Measurements from ENCODE around the gene THOC2. TPM values are rescaled to one million over a fixed set of nuclear protein-coding genes. Genes with fewer than 3 reads are reported as not detected.
"Not testable (repeated sequence)": the region's sequence is repeated elsewhere in the genome, so short reads cannot be mapped to it uniquely, and the experiment has no call there.

THOC2 gene
- polyA plus RNA-seq, 3 donors = 12.5 to 44.7 (median 21.4) TPM

DNA sequence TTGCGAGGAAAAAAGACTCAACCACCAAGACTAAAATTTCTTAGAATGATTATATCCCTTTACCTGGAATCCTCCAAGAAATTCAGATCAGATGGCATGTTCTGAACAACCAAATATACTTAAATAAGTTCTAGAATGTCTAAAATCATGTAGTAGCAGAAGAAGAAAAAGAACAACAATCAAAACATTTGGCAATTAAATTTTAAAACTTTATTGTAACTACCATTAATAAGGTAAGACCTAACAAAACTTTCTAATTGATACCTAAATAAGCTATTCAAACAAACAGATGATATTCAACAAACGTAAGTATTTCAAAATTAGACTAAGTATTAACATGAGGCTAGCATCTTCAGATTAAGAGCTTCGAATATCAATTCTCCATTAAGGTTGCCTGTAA lies 4.3 kb downstream of the THOC2 start:
- Histone ChIP-seq H2AFZ (ENCODE audit: insufficient read depth, low read depth, low read length, poor library complexity, severe bottlenecking) (no peak overlapping the region), H3K4me2 (replicated peaks; ENCODE audit: extremely low read depth, low read length, poor library complexity, severe bottlenecking) (no peak overlapping the region), H3K9me3 (replicated peaks in 1 of 2; ENCODE audit: control insufficient read depth in 1 of 2, insufficient read depth in 1 of 2, low read length in 2 of 2) (no peaks in the 10 kb centered on the region), H3K4me1 (ENCODE audit: control insufficient read depth in 1 of 2, insufficient read depth in 2 of 2, low read length in 2 of 2) (peaks cover 23 to 35% of the 10 kb centered on the region in 2 donors), H4K20me1 (ENCODE audit: insufficient read depth, low read length) (peaks cover 48% of the 10 kb centered on the region), H3K27me3 (ENCODE audit: control insufficient read depth in 2 of 2, insufficient read depth in 2 of 2, low read length in 2 of 2) (no peaks in the 10 kb centered on the region), H3K79me2 (ENCODE audit: insufficient read depth, low read length) (peaks cover 92% of the 10 kb centered on the region), H3K27ac (ENCODE audit: low read depth in 1 of 2, low read length in 2 of 2) (no peak overlapping the region), H3K4me3 (replicated peaks in 1 of 3; ENCODE audit: low read depth in 2 of 3, low read length in 3 of 3) (no peak overlapping the region), H3K36me3 (replicated peaks in 1 of 2; ENCODE audit: control insufficient read depth in 1 of 2, insufficient read depth in 2 of 2, low read length in 2 of 2) (no peaks in the 10 kb centered on the region), H3K9ac (ENCODE audit: insufficient read depth, low read length, poor library complexity, severe bottlenecking) (no peak overlapping the region)
- Mint-ChIP-seq H3K4me3 (no peak overlapping the region), H3K36me3 (peaks cover 0 to 2% of the 10 kb centered on the region in 2 donors), H3K4me1 (peaks cover 43% of the 10 kb centered on the region), H3K9me3 (peaks cover 0 to 12% (median 8%) of the 10 kb centered on the region in 7 donors), H3K27me3 (ENCODE audit: low read depth in 3 of 3) (peaks cover 0 to 2% (median 0%) of the 10 kb centered on the region in 3 donors), H3K27ac (no peak overlapping the region)
- no peak for DNase-seq
- intact Hi-C loops (cut with micrococcal nuclease) = no loop called here
- no CpG with 5 or more reads among the region's 3 CpGs for WGBS (ENCODE audit: insufficient coverage)
- TF ChIP-seq, protein P1, sequence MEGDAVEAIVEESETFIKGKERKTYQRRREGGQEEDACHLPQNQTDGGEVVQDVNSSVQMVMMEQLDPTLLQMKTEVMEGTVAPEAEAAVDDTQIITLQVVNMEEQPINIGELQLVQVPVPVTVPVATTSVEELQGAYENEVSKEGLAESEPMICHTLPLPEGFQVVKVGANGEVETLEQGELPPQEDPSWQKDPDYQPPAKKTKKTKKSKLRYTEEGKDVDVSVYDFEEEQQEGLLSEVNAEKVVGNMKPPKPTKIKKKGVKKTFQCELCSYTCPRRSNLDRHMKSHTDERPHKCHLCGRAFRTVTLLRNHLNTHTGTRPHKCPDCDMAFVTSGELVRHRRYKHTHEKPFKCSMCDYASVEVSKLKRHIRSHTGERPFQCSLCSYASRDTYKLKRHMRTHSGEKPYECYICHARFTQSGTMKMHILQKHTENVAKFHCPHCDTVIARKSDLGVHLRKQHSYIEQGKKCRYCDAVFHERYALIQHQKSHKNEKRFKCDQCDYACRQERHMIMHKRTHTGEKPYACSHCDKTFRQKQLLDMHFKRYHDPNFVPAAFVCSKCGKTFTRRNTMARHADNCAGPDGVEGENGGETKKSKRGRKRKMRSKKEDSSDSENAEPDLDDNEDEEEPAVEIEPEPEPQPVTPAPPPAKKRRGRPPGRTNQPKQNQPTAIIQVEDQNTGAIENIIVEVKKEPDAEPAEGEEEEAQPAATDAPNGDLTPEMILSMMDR (IDR thresholded peaks at IDR 0.05) = no peak

DNA sequence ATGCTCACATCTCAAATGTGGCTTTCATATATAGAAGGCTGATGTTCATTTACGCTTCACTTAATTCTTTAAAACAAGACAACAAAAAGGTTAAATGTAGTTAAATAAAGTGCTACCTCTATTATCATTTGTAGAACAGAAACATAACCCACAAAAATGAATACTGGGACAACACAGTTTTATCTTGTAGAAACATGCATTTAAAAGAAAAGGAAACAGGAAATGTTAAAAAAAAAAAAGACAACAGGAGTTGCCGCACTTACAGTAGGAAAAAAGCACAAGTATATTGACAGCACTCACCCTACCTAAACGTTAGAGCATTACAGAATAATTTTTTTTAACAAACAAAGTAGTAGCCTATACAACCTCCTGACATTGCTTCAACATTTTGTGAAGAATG lies 4.8 kb downstream of the THOC2 start:
- peaks cover 39% of the 10 kb centered on the region for H3K4me1 Mint-ChIP-seq

DNA sequence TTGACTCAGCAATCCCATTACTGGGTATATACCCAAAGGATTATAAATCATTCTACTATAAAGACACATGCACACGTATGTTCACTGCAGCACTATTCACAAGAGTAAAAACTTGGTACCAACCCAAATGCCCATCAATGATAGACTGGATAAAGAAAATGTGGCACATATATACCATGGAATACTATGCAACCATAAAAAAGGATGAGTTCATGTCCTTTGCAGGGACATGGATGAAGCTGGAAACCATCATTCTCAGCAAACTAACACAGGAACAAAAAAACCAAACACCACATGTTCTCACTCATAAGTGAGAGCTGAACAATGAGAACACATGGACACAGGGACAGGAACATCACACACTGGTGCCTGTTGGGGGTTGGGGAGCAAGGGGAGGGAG lies 10.7 kb downstream of the THOC2 start:
- not testable (repeated sequence) for H3K4me3 Mint-ChIP-seq

More for the DNA sequence above, 4.8 kb downstream of the THOC2 start:
- Histone ChIP-seq H3K36me3 (replicated peaks in 1 of 2; ENCODE audit: control insufficient read depth in 1 of 2, insufficient read depth in 2 of 2, low read length in 2 of 2) (no peaks in the 10 kb centered on the region), H3K4me2 (replicated peaks; ENCODE audit: extremely low read depth, low read length, poor library complexity, severe bottlenecking) (no peak overlapping the region), H3K9me3 (replicated peaks in 1 of 2; ENCODE audit: control insufficient read depth in 1 of 2, insufficient read depth in 1 of 2, low read length in 2 of 2) (no peaks in the 10 kb centered on the region), H2AFZ (ENCODE audit: insufficient read depth, low read depth, low read length, poor library complexity, severe bottlenecking) (no peak overlapping the region), H3K9ac (ENCODE audit: insufficient read depth, low read length, poor library complexity, severe bottlenecking) (no peak overlapping the region), H3K79me2 (ENCODE audit: insufficient read depth, low read length) (peaks cover 98% of the 10 kb centered on the region), H3K4me1 (ENCODE audit: control insufficient read depth in 1 of 2, insufficient read depth in 2 of 2, low read length in 2 of 2) (peaks cover 20 to 35% of the 10 kb centered on the region in 2 donors), H3K27ac (ENCODE audit: low read depth in 1 of 2, low read length in 2 of 2) (no peak overlapping the region), H3K27me3 (ENCODE audit: control insufficient read depth in 2 of 2, insufficient read depth in 2 of 2, low read length in 2 of 2) (no peaks in the 10 kb centered on the region), H4K20me1 (ENCODE audit: insufficient read depth, low read length) (peaks cover 53% of the 10 kb centered on the region), H3K4me3 (replicated peaks in 1 of 3; ENCODE audit: low read depth in 2 of 3, low read length in 3 of 3) (no peak overlapping the region)
- peaks cover 0 to 10% (median 6%) of the 10 kb centered on the region in 7 donors for H3K9me3 Mint-ChIP-seq
- intact Hi-C loops (cut with micrococcal nuclease) = no loop called here
- H3K4me3 Mint-ChIP-seq = no peak overlapping the region
- WGBS (ENCODE audit: insufficient coverage) = no CpG with 5 or more reads among the region's 3 CpGs
- peak overlapping the region in 1 of 7 donors; percentile 28 for H3K27ac Mint-ChIP-seq
- peaks cover 0 to 2% (median 0%) of the 10 kb centered on the region in 3 donors for H3K27me3 Mint-ChIP-seq (ENCODE audit: low read depth in 3 of 3)
- TF ChIP-seq, protein P1 (IDR thresholded peaks at IDR 0.05) = no peak
- H3K36me3 Mint-ChIP-seq = peaks cover 0 to 2% of the 10 kb centered on the region in 2 donors
- no peak for DNase-seq

More for the DNA sequence above, 10.7 kb downstream of the THOC2 start:
- H3K9ac ChIP-seq (ENCODE audit: insufficient read depth, low read length, poor library complexity, severe bottlenecking); H3K27ac ChIP-seq (ENCODE audit: low read depth in 1 of 2, low read length in 2 of 2); H3K36me3 Mint-ChIP-seq; H3K4me3 ChIP-seq (replicated peaks in 1 of 3; ENCODE audit: low read depth in 2 of 3, low read length in 3 of 3); H3K27me3 ChIP-seq (ENCODE audit: control insufficient read depth in 2 of 2, insufficient read depth in 2 of 2, low read length in 2 of 2); intact Hi-C loops (cut with micrococcal nuclease); H3K4me2 ChIP-seq (replicated peaks; ENCODE audit: extremely low read depth, low read length, poor library complexity, severe bottlenecking); H2AFZ ChIP-seq (ENCODE audit: insufficient read depth, low read depth, low read length, poor library complexity, severe bottlenecking); DNase-seq; H3K9me3 ChIP-seq (replicated peaks in 1 of 2; ENCODE audit: control insufficient read depth in 1 of 2, insufficient read depth in 1 of 2, low read length in 2 of 2); H3K27me3 Mint-ChIP-seq (ENCODE audit: low read depth in 3 of 3); H3K9me3 Mint-ChIP-seq; H3K27ac Mint-ChIP-seq; H3K36me3 ChIP-seq (replicated peaks in 1 of 2; ENCODE audit: control insufficient read depth in 1 of 2, insufficient read depth in 2 of 2, low read length in 2 of 2): not testable (repeated sequence)
- no CpG with 5 or more reads among the region's 1 CpG for WGBS (ENCODE audit: insufficient coverage)
- H3K79me2 ChIP-seq (ENCODE audit: insufficient read depth, low read length) = peaks cover 97% of the 10 kb centered on the region
- H3K4me1 Mint-ChIP-seq = peaks cover 20% of the 10 kb centered on the region
- H4K20me1 ChIP-seq (ENCODE audit: insufficient read depth, low read length) = peaks cover 75% of the 10 kb centered on the region
- H3K4me1 ChIP-seq (ENCODE audit: control insufficient read depth in 1 of 2, insufficient read depth in 2 of 2, low read length in 2 of 2) = peaks cover 7 to 10% of the 10 kb centered on the region in 2 donors

Data from CD14-positive monocyte (primary cell).